ENCODE results near the gene FGD5.
A peak's percentile ranks its signal among the peaks of the same experiment; 100 is the strongest.

The FGD5 gene

GRCh38 chr3:14918356-14918860 lies 99.6 kb downstream of the FGD5 start:
- Histone ChIP-seq H3K27me3 (replicated peaks; ENCODE audit: control insufficient read depth, insufficient read depth, low read length) (peaks cover 27% of the 10 kb centered on the region), H3K36me3 (ENCODE audit: control insufficient read depth, insufficient read depth, low read length, severe bottlenecking) (no peaks in the 10 kb centered on the region), H3K9ac (ENCODE audit: low read length) (no peak overlapping the region), H3K4me3 (ENCODE audit: low read length) (no peak overlapping the region), H3K4me1 (ENCODE audit: control insufficient read depth, insufficient read depth, low read length) (peaks cover 3% of the 10 kb centered on the region), H3K9me3 (ENCODE audit: control insufficient read depth, low read length) (no peaks in the 10 kb centered on the region)
- no peak for DNase-seq (ENCODE audit: low read depth)

DNA sequence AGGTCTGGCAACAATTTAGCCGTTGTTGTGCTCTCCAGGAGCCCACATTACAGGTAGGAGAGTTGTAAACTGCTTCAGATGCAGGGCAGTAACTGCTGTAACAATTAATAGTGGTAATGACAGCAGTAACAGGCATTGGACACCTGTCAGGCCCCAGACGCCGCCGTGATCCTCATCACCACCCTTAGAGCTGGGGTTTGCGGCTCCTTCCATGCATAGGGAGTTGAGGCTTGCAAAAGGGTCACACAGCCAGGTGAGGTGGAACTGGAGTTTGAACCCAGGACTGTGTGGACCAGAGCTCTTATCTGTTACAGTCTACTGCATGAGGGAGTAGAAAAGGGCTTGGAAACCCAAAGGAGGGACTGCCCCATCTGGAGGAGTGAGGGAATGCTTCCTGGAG lies 101.8 kb downstream of the FGD5 start:
- H3K36me3 ChIP-seq (ENCODE audit: control insufficient read depth, insufficient read depth, low read length, severe bottlenecking) = no peaks in the 10 kb centered on the region
- H3K4me3 ChIP-seq (ENCODE audit: low read length) = no peak overlapping the region
- no peak overlapping the region for H3K9ac ChIP-seq (ENCODE audit: low read length)
- H3K9me3 ChIP-seq (ENCODE audit: control insufficient read depth, low read length) = no peaks in the 10 kb centered on the region
- no peak for DNase-seq (ENCODE audit: low read depth)
- H3K4me1 ChIP-seq (ENCODE audit: control insufficient read depth, insufficient read depth, low read length) = peaks cover 3% of the 10 kb centered on the region
- H3K27me3 ChIP-seq (replicated peaks; ENCODE audit: control insufficient read depth, insufficient read depth, low read length) = peaks cover 7% of the 10 kb centered on the region

- H3K4me1 ChIP-seq (ENCODE audit: control insufficient read depth, insufficient read depth, low read length) = peaks cover 3% of the 10 kb centered on the region
- H3K36me3 ChIP-seq (ENCODE audit: control insufficient read depth, insufficient read depth, low read length, severe bottlenecking) = no peaks in the 10 kb centered on the region
- no peak overlapping the region for H3K4me3 ChIP-seq (ENCODE audit: low read length)
- peak; percentile 88 for DNase-seq (ENCODE audit: low read depth)
- H3K9me3 ChIP-seq (ENCODE audit: control insufficient read depth, low read length) = no peaks in the 10 kb centered on the region
- no peak overlapping the region for H3K9ac ChIP-seq (ENCODE audit: low read length)
- H3K27me3 ChIP-seq (replicated peaks; ENCODE audit: control insufficient read depth, insufficient read depth, low read length) = peaks cover 7% of the 10 kb centered on the region
These were observed 102.4 kb downstream of the FGD5 start for GRCh38 chr3:14921034-14921616.

- DNase-seq (ENCODE audit: low read depth) = no peak
- no peaks in the 10 kb centered on the region for H3K36me3 ChIP-seq (ENCODE audit: control insufficient read depth, insufficient read depth, low read length, severe bottlenecking)
- H3K9ac ChIP-seq (ENCODE audit: low read length) = no peak overlapping the region
- H3K27me3 ChIP-seq (replicated peaks; ENCODE audit: control insufficient read depth, insufficient read depth, low read length) = no peaks in the 10 kb centered on the region
- H3K4me1 ChIP-seq (ENCODE audit: control insufficient read depth, insufficient read depth, low read length) = peaks cover 3% of the 10 kb centered on the region
- H3K4me3 ChIP-seq (ENCODE audit: low read length) = no peak overlapping the region
- no peaks in the 10 kb centered on the region for H3K9me3 ChIP-seq (ENCODE audit: control insufficient read depth, low read length)
These were observed 103.3 kb downstream of the FGD5 start for GRCh38 chr3:14921811-14922705.

DNA sequence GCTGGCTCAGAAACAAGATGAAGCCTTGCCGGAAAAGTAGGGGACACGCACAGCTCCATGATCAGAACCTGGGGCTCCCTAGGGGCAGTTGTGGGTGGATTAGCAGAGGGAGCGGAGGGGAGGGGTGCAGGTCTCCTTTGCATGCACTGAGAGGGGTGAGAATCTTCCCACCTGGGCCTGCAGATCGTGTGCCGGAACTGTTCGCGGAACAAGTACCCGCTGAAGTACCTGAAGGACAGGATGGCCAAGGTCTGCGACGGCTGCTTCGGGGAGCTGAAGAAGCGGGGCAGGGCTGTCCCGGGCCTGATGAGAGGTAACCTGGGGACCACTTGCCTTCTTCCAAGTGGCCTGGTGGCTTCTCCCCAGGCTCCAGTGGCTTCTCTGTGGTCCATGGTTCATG lies 104.1 kb downstream of the FGD5 start:
- H3K27me3 ChIP-seq (replicated peaks; ENCODE audit: control insufficient read depth, insufficient read depth, low read length) = no peaks in the 10 kb centered on the region
- no peak overlapping the region for H3K4me3 ChIP-seq (ENCODE audit: low read length)
- H3K9me3 ChIP-seq (ENCODE audit: control insufficient read depth, low read length) = no peaks in the 10 kb centered on the region
- H3K9ac ChIP-seq (ENCODE audit: low read length) = no peak overlapping the region
- DNase-seq (ENCODE audit: low read depth) = no peak
- H3K36me3 ChIP-seq (ENCODE audit: control insufficient read depth, insufficient read depth, low read length, severe bottlenecking) = no peaks in the 10 kb centered on the region
- peaks cover 3% of the 10 kb centered on the region for H3K4me1 ChIP-seq (ENCODE audit: control insufficient read depth, insufficient read depth, low read length)

GRCh38 chr3:14923476-14923875 lies 104.7 kb downstream of the FGD5 start:
- Histone ChIP-seq H3K9me3 (ENCODE audit: control insufficient read depth, low read length) (no peaks in the 10 kb centered on the region), H3K4me3 (ENCODE audit: low read length) (no peak overlapping the region), H3K36me3 (ENCODE audit: control insufficient read depth, insufficient read depth, low read length, severe bottlenecking) (no peaks in the 10 kb centered on the region), H3K4me1 (ENCODE audit: control insufficient read depth, insufficient read depth, low read length) (peaks cover 3% of the 10 kb centered on the region), H3K9ac (ENCODE audit: low read length) (no peak overlapping the region), H3K27me3 (replicated peaks; ENCODE audit: control insufficient read depth, insufficient read depth, low read length) (no peaks in the 10 kb centered on the region)
- DNase-seq (ENCODE audit: low read depth) = no peak

- H3K4me1 ChIP-seq (ENCODE audit: control insufficient read depth, insufficient read depth, low read length) = peaks cover 1% of the 10 kb centered on the region
- peak; percentile 87 for DNase-seq (ENCODE audit: low read depth)
- H3K27me3 ChIP-seq (replicated peaks; ENCODE audit: control insufficient read depth, insufficient read depth, low read length) = no peaks in the 10 kb centered on the region
- no peaks in the 10 kb centered on the region for H3K9me3 ChIP-seq (ENCODE audit: control insufficient read depth, low read length)
- H3K36me3 ChIP-seq (ENCODE audit: control insufficient read depth, insufficient read depth, low read length, severe bottlenecking) = no peaks in the 10 kb centered on the region
- H3K4me3 ChIP-seq (ENCODE audit: low read length) = no peak overlapping the region
- no peak overlapping the region for H3K9ac ChIP-seq (ENCODE audit: low read length)
These were observed 107.2 kb downstream of the FGD5 start for GRCh38 chr3:14925729-14926591.

DNA sequence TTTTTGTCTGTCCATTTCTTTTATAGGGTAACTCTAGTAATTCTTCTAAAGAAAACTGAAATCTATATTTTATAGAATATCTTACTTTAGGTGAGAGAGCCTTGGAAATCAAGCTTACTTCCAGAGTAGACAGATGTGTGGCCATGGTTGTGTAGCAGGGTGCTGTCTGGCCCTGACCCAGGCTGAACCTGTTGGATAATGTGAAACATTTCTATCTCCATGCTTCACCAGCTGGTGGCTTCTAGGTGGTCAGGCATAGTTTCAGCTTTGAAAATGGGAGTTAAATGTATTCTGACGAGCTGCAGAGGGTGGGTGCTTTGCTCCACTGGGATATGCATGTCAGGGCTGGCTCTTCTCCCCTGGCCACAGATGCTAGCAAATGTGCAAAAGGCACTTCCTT lies 107.8 kb downstream of the FGD5 start:
- Histone ChIP-seq H3K9me3 (ENCODE audit: control insufficient read depth, low read length) (no peaks in the 10 kb centered on the region), H3K27me3 (replicated peaks; ENCODE audit: control insufficient read depth, insufficient read depth, low read length) (no peaks in the 10 kb centered on the region), H3K4me3 (ENCODE audit: low read length) (no peak overlapping the region), H3K9ac (ENCODE audit: low read length) (no peak overlapping the region), H3K36me3 (ENCODE audit: control insufficient read depth, insufficient read depth, low read length, severe bottlenecking) (no peaks in the 10 kb centered on the region), H3K4me1 (ENCODE audit: control insufficient read depth, insufficient read depth, low read length) (peaks cover 1% of the 10 kb centered on the region)
- DNase-seq (ENCODE audit: low read depth) = no peak

- H3K4me1 ChIP-seq (ENCODE audit: control insufficient read depth, insufficient read depth, low read length) = peaks cover 3% of the 10 kb centered on the region
- no peak overlapping the region for H3K9ac ChIP-seq (ENCODE audit: low read length)
- H3K27me3 ChIP-seq (replicated peaks; ENCODE audit: control insufficient read depth, insufficient read depth, low read length) = no peaks in the 10 kb centered on the region
- no peak for DNase-seq (ENCODE audit: low read depth)
- H3K9me3 ChIP-seq (ENCODE audit: control insufficient read depth, low read length) = no peaks in the 10 kb centered on the region
- H3K4me3 ChIP-seq (ENCODE audit: low read length) = no peak overlapping the region
- no peaks in the 10 kb centered on the region for H3K36me3 ChIP-seq (ENCODE audit: control insufficient read depth, insufficient read depth, low read length, severe bottlenecking)
These were observed 108.5 kb downstream of the FGD5 start for GRCh38 chr3:14927308-14927707.

DNA sequence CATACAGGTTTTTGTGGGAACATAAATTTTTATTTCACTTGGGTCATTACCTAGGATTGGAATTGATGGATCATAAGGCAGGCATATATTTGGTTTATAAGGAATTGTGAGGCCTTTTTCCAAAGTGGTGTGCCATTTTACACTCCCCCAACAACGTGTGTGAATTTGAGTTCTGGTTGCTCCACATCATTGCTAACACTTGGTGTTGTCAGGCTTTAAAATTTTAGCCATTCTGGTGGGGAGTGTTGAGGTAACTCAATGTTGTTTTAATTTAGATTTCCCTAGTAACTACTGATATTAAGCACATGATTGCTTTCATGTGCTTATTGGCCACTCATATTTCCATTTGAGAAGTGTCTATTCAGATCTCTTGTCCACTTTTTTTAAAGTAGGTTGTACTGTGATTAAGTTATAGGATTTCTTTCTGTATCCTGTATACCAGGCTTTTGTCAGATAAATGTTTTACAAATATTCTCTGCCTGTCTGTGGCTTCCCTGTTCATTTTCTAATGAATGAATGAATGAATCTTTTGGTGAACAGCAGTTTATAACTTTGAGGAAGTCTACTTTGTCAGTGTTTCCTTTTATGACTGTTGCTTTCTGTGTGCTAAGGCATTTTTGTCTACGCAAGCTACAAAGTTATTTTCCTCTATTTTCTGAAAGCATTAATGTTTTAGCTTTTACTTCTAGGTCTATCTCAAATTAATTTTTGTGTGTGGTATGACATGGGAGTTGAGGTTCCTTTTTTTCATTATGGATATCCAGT lies 110.7 kb downstream of the FGD5 start:
- H3K27me3 ChIP-seq (replicated peaks; ENCODE audit: control insufficient read depth, insufficient read depth, low read length) = no peaks in the 10 kb centered on the region
- no peak overlapping the region for H3K9ac ChIP-seq (ENCODE audit: low read length)
- no peaks in the 10 kb centered on the region for H3K9me3 ChIP-seq (ENCODE audit: control insufficient read depth, low read length)
- H3K4me1 ChIP-seq (ENCODE audit: control insufficient read depth, insufficient read depth, low read length) = peaks cover 3% of the 10 kb centered on the region
- H3K4me3 ChIP-seq (ENCODE audit: low read length) = no peak overlapping the region
- H3K36me3 ChIP-seq (ENCODE audit: control insufficient read depth, insufficient read depth, low read length, severe bottlenecking) = no peaks in the 10 kb centered on the region
- DNase-seq (ENCODE audit: low read depth) = no peak
